Stimulated activated CD8-positive, alpha-beta memory T cell treated with anti-CD3 and anti-CD28 coated beads, Interleukin-12 subunit alpha, Interleukin-12 subunit beta, amount 100 ng/mL, for 24 hours (primary cell): ENCODE measurements around the gene C2.
"Not testable (repeated sequence)": the region's sequence is repeated elsewhere in the genome, so short reads cannot be mapped to it uniquely, and the experiment has no call there.

Source experiments
- DNase-seq: peaks from one replicate; pipeline ENCODE4 v3.0.0-alpha.2; 2020; ENCODE audit errors: extremely low read depth

The C2 gene

GRCh38 chr6:31922942-31923341 lies 4.6 kb upstream of the C2 start:
- DNase-seq, result no peak

- DNase-seq, result no peak
Observed at GRCh38 chr6:31927863-31928671, 550 bp downstream of the C2 start.

- DNase-seq, result no peak
Observed at GRCh38 chr6:31928672-31928939, 1.1 kb downstream of the C2 start.

GRCh38 chr6:31930962-31931361 lies 3.4 kb downstream of the C2 start:
- DNase-seq, result no peak

GRCh38 chr6:31932137-31932536 lies 4.6 kb downstream of the C2 start:
- not testable (repeated sequence) for DNase-seq

- DNase-seq, result no peak
Observed at GRCh38 chr6:31933537-31933936, 6.0 kb downstream of the C2 start.

- no peak for DNase-seq
Observed at GRCh38 chr6:31935021-31935420, 7.5 kb downstream of the C2 start.

- no peak for DNase-seq
Observed at GRCh38 chr6:31935823-31936222, 8.3 kb downstream of the C2 start.

GRCh38 chr6:31940256-31940664 lies 12.7 kb downstream of the C2 start:
- DNase-seq, result no peak

GRCh38 chr6:31943742-31944141 lies 16.2 kb downstream of the C2 start:
- no peak for DNase-seq

GRCh38 chr6:31945154-31945506 lies 17.6 kb downstream of the C2 start:
- DNase-seq, result no peak

- no peak for DNase-seq
Observed at GRCh38 chr6:31945507-31946369, 18.2 kb downstream of the C2 start, which contains the start of gene CFB. TSS of gene CFB (plus strand) at chr6:31946095. CDS start at chr6:31946222, 127 bp downstream.

- DNase-seq, result no peak
Observed at GRCh38 chr6:31946370-31946885, 18.9 kb downstream of the C2 start.

- DNase-seq, result no peak
Observed at GRCh38 chr6:31947070-31947675, 19.7 kb downstream of the C2 start.

- no peak for DNase-seq
Observed at GRCh38 chr6:31947864-31948263, 20.3 kb downstream of the C2 start.

GRCh38 chr6:31948306-31948705 lies 20.8 kb downstream of the C2 start:
- DNase-seq, result no peak

- DNase-seq, result no peak
Observed at GRCh38 chr6:31948753-31949413, 21.4 kb downstream of the C2 start.

GRCh38 chr6:31949926-31950548 lies 22.5 kb downstream of the C2 start:
- DNase-seq, result no peak

GRCh38 chr6:31952140-31952805 lies 24.8 kb downstream of the C2 start:
- DNase-seq, result no peak

GRCh38 chr6:31952890-31953289 lies 25.4 kb downstream of the C2 start:
- no peak for DNase-seq

GRCh38 chr6:31954511-31954910 lies 27.0 kb downstream of the C2 start:
- no peak for DNase-seq
